NCI-H460 (cell line): Measurements from ENCODE around the gene BIRC7. TPM values are rescaled to one million over a fixed set of nuclear protein-coding genes. Genes with fewer than 3 reads are reported as not detected.

ENCODE experiments used
- DNase-seq: peaks from one replicate; pipeline ENCODE4 v3.0.0-alpha.2; 2016; ENCODE audit warnings: low read depth; ENCODE audit errors: extremely low read depth
- total RNA-seq: library from RNA; depleted of rRNA; stranded (reverse); fragments of >200 nt; shearing (Covaris generic); gene quantifications from 2 replicates; pipeline ENCODE4 v1.2.3, GENCODE V29; 2014

Gene BIRC7
- total RNA-seq, 1 experiment from 2014 or later = 0.57 TPM

DNA sequence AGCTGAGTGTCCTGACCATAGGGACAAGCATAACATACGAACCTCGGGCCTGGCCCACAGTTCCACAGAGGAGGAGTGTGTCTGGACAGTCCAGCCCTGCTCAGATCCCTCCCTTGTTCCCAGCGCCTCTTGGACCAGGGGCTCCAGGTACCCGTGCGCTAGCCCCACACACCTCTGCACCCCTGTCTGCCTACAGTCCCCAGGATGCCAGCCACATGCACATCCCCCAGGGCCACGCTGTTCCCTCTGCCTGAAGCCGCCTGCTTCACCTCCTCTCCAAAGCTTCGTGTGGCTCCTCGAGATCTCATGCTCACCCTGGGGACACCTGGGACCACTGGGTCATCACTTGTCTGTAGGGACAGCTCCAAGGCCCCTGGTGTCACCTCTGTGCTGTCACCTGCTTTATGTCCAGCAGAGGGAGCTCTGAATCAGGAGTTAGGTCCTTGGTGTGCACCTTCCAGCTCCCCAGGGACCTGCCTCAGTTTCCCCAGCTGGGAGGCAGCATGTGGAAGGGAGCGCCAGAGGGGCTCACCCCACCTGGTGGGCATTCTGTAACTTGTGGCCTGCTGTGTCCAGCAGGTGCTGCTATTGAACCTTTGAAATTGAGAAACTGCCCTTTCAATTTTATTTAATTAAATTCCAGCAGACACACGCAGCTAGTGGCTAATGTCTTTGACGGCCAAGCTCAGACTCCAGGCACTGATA, 12.4 kb upstream of the BIRC7 start:
- DNase-seq = peak; percentile 60

DNA sequence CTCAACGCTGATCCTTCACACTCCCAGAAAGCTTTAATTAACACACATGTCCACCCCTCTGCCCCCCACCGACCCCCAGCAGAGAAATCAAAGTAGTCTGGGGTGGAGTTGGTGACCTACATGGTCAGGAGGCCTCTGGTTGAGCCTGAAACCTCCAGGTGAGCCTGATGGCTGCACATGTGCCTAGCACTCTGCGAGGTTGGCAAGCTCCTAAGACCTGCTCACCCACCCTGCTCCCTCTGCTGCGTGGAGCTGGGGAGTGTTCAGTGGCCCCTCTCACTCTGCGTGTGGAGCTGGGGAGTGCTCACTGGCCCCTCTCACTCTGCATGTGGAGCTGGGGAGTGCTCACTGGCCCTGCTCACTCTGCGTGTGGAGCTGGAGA, 11.9 kb upstream of the BIRC7 start:
- DNase-seq = no peak

DNA sequence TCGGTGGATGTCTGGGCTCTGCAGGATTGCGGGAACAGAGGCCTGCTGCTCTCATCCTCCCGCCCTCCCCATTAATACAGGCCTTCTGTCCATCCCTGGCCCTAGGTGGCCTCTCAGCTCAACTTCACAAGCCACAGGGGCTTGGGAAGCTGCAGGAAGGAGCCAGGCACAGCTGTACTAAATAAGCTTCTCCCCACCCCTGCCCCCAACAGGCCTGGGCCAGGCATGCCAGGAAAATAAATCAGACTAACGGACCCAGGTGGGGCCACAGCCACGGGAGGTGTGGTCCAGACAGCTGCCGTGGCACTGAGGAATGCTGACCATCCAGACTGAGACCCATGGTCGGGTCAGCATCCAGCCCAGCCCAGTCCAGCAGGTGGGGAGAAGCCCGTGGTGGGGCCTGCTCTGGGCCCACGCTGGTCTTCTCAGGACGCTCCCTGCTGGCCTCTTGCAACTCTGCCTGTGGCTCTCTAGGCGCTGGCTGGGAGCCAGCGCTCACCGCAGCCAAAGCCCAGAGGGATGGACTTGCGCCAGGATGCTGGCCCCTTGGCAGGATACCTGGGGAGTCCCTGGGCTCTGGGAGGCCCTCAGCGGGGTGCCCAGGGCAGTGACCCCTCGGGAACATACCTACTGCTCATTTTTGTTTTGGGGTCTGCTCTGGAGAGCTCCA, 11.2 kb upstream of the BIRC7 start:
- peak; percentile 33 for DNase-seq

DNA sequence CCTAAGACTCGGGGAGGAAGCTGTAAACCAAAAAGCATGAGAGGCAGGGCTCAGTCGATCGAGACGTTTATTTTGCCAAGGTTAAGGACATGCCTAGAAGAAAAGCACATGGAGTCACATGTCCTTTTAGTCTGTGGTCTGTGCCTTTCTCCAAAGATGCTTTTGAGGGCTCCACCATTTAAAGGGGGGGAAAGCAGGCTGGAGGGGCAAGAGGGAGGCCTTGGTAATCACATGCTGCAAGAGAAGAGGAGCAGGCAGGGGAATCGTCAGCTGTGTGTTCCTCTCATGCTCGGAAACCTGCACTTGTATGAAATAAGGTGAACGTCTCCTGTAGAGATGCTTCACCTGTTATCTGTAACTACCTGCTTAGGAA, 10.6 kb upstream of the BIRC7 start:
- DNase-seq = no peak

DNA sequence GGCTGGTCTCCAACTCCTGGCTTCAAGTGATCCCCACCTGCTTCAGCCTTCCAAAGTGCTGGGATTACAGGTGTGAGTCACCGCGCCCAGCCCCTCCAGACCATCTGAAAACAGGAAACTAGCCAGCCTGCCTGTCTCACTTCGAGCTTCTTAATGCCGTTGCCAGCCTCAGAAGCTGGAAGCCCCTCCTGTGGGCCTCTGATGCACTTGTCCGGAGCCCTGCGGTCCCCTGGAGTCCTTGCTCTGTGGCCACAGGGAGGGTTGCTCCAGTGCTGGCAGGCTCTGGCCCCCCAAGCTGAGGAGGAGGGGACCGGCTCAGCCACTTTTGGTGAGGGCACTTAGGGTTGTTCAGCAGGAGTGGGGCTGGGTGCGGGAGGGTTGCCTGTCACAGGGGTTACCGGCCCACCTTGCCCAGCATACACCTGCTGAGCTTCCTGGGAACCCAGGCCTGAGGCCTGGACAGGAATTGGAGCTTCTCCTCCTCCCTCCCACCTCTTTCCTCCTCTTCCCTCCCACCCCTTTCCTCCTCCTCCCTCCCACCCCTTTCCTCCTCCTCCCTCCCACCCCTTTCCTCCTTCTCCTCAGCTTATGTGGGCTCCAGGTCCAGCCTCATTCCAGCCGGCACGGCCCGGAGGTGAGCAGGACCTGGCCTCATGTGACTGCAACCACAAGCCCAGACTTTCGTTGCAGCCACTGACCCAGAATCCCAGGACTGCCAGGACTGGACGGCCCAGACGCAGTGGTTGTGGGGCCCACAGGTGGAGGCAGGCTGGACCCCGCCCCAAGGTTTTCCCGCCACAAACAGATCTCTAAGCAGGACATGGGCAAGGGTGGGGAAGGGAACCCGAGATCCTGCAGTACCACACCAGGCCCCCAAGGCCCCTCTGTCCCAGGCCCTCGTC, 9.4 kb upstream of the BIRC7 start:
- no peak for DNase-seq

DNA sequence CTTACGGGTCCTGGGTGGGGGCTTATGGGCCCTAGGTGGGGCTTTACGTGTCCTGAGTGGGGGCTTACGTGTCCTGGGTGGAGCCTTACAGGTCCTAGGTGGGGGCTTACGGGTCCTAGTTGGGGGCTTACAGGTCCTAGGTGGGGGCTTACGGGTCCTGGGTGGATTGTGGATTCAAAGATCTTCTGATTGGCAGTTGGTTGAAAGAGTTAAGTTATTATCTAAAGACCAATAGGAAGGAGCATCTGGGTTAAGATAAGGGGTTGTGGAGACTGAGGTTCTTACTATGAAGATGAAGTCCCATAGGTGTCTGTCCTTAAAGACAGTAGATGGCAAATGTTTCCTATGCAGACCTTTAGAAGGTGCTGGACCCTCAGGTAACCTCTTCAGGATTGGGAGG, 8.4 kb upstream of the BIRC7 start:
- no peak for DNase-seq

DNA sequence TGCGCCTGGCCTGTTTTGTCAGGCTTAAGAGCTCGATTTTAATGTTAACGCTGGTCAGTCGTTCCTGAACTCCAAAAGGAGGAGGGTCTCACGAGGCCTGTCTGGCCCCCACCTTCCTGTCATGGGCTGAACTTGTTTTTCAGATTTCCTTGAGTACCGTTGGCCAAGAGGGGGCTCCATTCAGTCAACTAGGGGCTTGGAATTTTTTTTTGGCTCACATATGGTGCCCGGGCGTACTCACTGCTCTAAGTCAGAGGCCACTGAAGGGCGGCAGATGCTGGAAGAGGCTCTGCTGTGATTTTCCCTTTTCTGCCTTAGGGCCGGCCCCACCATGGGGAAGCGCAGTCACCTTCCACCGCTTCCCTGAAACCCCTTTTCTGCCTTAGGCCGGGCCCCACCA, 6.9 kb upstream of the BIRC7 start:
- no peak for DNase-seq

DNA sequence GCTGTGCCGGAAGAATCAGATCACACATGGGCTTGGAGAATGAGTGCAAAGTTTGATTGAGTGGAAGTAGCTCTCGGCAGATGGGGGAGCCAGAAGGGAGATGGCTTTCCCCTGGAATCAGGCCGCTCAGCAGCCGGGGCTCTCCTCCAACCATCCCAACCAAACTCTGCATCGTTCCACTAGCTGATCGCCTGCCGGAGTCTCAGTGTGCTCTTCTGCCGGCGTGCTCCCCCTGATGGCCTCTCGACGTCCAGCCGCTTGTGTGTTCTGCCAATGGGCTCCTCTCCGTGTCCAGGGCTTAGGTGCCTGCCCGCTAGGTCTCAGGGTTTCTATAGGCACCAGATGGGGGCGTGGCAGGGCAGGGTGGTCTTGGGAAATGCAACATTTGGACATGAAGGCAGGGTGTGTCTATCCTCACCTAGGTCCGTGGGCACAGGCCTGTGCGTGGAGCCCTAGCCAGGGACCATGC, 4.9 kb upstream of the BIRC7 start:
- DNase-seq = peak; percentile 65

DNA sequence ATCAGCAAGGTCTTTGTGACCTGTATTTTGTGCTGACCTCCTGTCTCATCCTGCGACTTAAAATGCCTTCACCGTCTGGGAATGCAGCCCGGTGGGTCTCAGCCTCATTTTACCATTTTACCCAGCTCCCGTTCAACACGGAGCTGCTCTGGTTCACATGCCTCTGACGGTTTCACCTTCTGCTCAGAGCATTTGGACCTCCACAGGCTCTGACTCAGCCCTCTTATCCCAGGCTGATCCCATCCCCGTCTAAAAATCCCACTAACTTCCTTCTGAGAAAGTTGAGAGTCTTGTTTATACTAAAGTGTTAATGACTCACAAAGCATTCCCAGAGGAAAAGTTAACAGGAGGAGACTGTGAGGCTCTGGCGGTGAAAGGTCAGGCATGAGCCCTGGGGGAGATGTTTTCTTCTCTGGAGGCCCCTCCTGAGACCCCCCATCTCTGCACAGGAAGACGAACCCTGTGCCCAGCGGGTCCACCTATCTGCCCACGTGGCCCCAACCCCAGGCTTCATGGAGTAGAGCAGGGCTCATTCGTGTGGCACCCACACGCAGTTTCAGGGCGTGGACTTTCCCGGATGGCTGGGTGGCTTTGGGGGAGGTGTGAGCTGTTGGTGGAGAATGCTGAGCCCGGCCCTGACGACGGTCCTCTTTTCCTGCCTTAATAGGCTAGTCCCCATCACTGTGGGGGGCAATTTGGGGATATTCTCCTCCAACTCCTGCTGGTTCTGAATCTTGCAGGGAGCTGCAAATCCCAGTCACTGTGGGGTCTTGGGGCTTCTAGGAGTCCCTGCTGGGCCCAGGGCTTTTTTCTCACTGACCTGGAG, 3.3 kb upstream of the BIRC7 start:
- DNase-seq = peak; percentile 89

DNA sequence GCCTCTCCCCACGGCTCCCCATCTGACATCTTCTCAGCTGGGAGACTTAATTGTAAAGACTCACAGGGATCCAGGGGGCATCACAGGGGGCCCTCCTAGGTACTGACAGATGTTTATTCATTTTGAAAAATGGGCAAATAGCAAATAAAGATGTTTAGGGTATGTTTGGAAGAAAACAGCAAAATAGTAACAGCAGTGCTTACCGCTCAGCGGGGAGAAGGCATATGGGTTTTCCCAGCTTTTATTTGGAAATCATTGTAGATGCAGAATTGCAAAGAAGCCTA, 2.7 kb upstream of the BIRC7 start:
- DNase-seq = no peak

DNA sequence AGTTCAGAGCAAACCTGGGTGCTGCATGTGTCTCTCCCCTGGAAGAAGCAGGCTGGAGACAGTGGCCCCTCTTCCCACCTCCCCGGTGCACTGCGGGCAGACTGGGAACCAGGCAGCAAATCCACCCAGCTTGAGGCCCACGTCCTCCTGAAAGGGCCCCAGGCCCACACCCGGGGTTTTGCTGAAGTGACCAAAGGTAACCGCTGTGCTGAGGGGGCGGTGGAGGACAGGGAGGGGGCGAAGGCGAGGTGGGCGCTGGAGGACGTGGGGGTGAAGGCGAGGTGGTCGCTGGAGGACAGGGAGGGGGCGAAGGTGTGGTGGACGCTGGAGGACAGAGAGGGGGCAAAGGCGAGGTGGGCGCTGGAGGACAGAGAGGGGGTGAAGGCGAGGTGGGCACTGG, 1.8 kb upstream of the BIRC7 start:
- DNase-seq = no peak

DNA sequence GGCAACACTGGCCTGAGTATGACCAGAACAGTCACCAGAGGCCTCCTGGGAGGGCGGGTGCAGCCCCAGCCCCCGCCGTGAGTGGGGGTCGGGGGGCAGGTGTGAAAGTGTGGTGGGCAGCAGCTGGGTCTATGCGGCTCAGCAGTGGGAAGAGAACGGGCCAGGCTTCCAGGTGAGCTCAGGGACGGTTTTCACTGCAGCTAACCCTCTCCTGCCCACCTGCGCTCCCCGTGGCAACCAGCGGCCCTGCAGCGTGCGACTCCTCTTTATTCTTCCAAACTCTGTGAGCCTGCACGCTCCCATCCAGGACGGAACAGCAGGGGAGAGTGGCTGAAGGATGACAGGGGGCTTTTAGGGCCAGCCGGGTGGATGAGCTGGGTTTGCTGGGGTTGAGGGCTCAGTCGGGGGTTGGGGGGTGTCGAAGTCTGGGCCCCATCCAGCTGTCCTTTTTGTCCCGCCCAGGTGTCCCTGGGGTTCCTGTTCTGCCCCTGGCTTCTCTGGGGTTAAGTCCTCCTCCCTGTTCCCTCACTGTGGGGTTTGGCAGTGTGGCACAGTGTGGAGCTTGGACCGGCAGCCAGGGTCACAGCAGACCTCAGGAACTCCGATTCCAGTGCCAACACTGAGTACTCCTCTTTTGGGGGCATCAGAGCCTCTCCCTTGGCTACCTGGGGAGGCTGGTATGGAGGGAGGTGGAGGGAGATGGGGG, 859 bp upstream of the BIRC7 start:
- peak; percentile 47 for DNase-seq

DNA sequence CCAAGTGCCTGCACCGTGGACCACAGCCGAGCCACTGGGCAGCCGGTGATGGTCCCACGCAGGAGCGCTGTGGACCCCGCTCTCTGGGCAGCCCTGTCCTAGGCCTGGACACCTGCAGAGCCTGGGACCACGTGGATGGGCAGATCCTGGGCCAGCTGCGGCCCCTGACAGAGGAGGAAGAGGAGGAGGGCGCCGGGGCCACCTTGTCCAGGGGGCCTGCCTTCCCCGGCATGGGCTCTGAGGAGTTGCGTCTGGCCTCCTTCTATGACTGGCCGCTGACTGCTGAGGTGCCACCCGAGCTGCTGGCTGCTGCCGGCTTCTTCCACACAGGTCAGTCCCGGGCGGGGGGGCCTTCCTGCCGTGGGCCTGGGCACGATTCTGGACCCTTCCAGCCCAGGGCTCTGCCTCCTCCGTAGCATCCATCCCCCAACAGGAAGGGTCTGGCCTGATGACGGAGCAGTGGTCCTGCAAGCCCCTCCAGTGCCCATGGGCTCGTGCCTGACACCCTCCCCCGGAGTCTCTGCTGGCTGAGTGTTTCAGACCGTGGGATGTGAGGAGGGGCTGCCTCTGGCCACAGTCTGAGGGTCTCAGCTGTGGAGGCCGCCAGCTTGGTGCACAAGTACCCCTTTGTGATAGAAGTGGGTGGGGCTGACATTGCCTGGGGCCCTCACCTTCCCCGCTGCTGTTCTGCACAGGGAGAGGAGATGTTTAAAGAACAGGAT, 572 bp downstream of the BIRC7 start:
- no peak for DNase-seq

DNA sequence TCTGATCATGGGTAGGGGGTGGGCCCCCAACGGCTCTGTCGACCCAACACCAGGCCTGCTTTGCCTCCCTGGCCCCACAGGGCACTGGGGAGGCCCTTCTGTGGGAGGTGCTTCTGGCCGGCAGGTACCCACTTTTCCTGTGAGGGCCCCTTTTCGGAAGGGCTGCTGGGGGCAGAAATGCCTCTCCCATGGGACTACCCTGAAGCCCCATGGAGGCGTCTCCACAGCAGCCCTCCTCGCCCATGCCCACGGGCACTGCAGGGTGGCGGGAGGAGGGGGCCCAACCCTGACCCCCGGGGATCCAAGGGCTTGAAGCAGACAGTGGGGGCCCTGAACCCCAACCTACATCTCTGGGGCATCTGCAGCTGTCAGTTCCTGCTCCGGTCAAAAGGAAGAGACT, 2.3 kb downstream of the BIRC7 start:
- no peak for DNase-seq

DNA sequence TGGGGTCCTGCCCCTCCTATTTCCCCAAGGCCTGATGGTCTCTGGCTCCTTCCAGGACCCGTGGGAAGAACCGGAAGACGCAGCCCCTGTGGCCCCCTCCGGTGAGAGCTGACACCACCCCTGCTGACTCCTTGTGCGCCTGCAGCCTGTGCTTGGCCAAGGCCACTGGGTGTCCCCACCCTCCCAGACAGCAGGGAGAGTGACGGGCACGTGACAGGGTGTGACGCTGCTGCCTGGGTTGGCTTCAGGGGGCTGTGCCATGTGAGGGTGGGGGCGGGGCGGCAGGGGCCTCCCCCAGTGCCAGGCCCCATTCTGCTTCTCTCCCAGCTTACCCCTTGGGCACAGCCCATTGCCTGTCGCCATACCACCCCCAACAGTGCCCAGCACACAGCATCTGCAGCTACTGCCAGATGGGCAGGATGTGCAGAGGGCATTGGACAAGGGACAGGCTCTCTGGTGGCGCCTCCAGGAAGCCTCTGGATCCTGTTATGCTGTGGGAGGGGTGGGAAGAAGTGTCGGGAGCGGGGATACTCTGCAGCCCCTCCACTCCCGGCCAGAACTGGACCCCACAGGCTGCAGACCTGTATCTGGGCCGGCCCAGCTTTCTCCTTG, 2.9 kb downstream of the BIRC7 start:
- no peak for DNase-seq

DNA sequence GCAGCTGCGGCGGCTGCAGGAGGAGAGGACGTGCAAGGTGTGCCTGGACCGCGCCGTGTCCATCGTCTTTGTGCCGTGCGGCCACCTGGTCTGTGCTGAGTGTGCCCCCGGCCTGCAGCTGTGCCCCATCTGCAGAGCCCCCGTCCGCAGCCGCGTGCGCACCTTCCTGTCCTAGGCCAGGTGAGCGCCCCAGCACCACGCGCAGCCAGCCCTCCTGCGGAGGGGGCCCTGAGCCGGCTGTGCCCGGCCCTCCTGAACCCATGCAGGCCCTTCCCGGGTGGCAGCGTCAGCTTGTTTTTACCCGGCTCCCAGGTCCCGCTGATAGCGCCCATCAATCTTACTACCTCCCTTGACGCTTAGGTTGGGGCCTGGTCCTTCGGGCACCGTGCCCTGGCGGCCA, 3.7 kb downstream of the BIRC7 start:
- DNase-seq = no peak

DNA sequence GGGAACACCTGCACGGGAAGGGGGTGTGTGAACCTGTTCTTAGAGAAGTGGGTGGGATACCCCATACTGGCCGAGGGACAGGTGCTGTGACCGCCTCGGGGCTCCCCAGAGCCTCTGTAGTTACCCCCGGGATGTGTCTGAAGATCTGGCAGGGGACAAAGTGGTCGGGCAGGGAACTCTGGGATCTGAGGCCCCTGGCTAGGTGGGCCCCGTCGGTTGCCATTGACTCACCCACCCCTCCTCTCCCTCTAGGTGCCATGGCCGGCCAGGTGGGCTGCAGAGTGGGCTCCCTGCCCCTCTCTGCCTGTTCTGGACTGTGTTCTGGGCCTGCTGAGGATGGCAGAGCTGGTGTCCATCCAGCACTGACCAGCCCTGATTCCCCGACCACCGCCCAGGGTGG, 4.3 kb downstream of the BIRC7 start:
- no peak for DNase-seq

DNA sequence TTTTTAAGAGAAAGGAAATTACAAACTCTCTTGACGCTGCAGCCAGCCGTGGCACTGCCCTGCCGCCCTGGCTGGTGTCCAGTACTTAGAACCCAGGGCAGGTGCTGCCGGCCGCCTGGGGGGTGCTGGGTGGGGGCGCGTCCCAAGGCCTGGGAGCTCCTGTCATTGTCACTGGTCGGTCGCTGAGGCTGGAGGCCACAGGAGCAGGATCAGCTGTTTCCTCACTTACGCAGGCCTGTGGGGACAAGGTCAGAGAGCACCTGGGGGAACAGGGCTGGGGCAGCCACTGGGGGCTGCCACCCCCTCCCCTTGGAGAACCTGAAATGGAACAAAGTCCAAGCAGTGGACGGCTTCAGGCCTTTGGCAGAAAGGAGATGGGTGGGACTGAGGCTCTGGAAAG, 5.6 kb downstream of the BIRC7 start:
- no peak for DNase-seq

DNA sequence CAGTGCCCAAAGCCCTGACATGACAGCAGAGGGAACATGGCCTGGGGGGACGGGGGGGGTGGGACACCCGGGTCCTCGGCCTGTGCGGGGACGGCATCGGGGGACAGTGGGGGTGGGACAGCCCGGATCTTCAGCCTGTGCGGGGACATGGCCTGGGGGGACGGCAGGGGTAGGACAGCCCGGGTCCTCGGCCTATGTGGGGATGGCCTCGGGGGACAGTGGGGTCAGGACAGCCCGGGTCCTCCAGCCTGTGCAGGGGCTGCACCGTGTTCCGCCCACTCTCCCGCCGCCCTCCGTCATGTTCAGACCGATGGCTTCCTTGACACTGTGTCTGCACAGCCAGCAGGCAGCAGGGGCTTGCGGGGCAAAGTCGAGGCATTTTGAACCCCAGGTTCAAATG, 7.0 kb downstream of the BIRC7 start:
- DNase-seq = no peak
